ENCODE data around the gene GPR137.
"Not testable (repeated sequence)": the region's sequence is repeated elsewhere in the genome, so short reads cannot be mapped to it uniquely, and the experiment has no call there.

GPR137 gene

GRCh38 chr11:64321026-64321425 is 35.4 kb downstream of the GPR137 start:
- DNase-seq: no peak

DNA sequence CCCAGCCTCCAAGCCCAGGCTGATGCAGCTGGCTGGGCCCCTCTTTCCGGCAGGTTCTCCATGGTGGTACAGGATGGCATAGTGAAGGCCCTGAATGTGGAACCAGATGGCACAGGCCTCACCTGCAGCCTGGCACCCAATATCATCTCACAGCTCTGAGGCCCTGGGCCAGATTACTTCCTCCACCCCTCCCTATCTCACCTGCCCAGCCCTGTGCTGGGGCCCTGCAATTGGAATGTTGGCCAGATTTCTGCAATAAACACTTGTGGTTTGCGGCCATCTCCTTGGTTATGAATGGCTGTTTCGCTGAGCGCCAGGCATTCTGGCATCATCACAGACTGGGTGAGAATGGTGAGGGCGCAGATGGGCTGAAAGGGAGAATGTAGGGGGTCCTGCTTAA is 35.9 kb downstream of the GPR137 start:
- peak in 1 of 14 donors; percentile 34 for DNase-seq

GRCh38 chr11:64322925-64323260 is 37.2 kb downstream of the GPR137 start:
- no peak for DNase-seq

- no peak for DNase-seq
Measured at GRCh38 chr11:64323373-64323772, 37.7 kb downstream of the GPR137 start.

DNA sequence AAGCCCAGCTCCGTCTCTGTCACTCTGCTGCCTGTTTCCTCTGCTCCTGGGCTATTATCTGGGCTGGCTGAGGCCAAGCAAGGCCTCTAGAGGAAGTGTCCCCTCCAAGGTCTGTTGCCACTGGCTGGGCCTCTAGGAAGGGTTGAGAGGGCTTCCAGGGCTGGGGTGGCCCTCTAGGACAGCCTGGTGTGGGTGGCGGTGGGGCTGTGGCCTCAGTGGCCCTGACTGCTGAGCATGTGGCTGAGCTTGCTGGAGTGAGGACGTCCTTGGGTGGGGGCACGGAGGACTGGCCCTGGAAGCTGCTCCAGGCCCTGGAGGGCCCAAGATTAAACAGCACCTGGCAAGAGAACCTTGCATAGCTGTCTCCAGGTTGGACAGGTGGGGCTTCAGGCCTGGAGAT is 38.3 kb downstream of the GPR137 start:
- DNase-seq: not testable (repeated sequence)

DNA sequence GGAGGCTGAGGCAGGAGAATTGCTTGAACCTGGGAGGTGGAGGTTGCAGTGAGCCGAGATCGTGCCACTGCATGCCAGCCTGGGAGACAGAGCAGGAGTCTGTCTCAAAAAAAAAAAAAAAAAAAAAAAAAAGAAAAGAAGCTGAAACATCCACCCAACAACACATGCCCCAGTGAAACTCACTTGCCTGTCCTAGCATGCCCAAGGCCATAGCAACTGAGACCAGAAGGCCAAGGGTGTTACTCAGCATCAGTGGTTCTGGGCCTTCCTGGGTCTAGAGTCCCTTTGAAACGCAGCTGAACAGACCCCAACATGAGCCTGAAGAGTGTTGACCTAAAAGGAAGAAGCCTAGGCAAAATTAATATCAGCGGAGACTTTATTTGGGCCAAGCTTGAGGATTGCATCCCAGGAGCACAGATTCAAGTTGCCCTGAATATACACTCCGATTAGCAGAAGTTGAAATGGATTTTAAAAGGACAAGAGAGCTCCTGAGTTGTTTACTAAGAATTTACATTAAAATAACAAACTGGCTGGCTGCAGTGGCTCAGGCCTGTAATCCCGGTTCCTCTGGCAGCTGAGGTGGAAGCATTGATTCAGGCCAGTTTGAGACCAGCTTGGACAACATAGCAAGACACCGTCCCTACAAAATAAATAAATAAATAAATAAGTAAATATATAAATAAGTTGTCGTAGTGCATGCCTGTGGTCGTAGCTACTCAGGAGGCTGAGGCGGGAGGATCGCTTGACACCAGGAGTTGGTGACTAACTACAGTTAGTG is 39.2 kb downstream of the GPR137 start:
- DNase-seq: no peak

DNA sequence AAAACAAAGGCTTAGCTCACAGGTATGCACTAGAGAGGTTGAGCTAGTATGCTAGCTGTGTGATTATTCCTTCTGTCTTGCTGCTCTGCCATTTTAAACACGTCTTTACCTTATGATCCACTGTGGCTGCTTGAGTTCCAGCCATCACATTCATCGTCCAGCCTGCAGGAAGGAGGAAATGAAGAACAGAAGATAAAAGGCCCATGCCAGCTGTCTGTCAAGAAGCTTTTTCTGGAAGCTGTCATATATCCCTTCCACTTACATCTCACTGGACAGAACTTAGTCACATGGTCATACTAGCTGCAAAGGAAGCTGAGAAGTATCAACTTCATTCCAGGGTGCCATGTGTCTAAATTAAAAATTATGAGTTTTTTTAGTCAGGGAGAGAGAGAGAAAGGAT is 41.7 kb downstream of the GPR137 start:
- DNase-seq: no peak

- DNase-seq: no peak
Measured at GRCh38 chr11:64327993-64328392, 42.3 kb downstream of the GPR137 start.

DNA sequence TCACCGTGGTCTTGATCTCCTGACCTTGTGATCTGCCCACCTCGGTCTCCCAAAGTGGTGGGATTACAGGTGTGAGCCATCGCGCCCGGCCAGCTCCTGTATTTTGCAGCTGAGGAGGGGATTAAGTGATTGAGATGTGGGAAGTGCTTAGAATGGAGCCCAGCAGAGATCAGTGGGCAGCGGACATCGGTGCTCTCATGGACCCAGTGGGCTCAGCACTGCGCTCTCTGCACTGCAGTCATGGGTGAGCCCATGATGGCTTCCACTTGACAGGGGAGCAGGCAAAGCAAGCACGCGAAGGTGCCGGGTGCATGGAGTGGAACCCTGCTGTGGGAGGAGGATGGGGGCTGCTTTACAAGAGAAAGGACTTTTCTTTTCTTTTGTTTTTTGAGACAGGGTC is 45.2 kb downstream of the GPR137 start:
- no peak for DNase-seq

DNA sequence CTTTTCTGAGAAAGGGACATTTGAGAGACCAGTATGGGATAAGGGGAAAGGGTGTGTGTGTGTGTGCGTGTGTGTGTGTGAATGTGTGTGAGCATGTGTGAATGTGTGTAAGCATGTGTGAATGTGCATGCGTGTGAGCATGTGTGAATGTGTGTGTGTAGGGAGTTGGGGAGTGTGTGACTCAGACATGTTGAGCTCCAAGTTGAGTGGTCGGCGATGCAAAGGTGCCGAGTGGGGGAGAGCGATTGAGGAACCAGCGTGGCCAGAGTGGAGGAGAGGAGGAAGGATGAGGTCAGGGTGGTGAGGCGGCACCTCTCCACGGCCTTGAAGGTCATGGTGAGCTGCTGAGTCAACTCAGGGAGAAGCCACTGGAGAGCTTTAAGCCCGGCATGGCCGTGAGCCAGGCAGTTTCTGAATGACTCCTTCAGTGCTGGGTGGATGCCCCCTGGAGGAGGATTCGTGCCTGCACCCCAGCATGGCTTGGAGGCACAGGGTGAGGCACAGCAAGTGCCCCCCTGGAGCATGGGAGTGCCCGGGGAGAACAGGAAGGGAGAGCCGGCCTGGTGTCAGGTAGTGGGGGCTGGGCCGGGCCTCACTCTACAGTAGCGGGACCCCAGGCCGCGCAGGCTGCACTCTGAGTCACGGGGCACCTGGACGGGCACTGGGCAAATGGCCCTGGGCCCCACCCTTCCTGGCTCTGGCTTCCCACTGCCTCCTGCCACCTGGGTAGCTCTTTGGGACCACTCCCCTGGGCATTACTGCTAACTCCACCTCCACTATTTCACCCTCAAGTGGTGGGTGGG is 46.1 kb downstream of the GPR137 start:
- DNase-seq: peak in 4 of 14 donors; percentile 7 to 54 (median 30)

- no peak for DNase-seq
Measured at GRCh38 chr11:64333556-64333955, 47.9 kb downstream of the GPR137 start.

DNA sequence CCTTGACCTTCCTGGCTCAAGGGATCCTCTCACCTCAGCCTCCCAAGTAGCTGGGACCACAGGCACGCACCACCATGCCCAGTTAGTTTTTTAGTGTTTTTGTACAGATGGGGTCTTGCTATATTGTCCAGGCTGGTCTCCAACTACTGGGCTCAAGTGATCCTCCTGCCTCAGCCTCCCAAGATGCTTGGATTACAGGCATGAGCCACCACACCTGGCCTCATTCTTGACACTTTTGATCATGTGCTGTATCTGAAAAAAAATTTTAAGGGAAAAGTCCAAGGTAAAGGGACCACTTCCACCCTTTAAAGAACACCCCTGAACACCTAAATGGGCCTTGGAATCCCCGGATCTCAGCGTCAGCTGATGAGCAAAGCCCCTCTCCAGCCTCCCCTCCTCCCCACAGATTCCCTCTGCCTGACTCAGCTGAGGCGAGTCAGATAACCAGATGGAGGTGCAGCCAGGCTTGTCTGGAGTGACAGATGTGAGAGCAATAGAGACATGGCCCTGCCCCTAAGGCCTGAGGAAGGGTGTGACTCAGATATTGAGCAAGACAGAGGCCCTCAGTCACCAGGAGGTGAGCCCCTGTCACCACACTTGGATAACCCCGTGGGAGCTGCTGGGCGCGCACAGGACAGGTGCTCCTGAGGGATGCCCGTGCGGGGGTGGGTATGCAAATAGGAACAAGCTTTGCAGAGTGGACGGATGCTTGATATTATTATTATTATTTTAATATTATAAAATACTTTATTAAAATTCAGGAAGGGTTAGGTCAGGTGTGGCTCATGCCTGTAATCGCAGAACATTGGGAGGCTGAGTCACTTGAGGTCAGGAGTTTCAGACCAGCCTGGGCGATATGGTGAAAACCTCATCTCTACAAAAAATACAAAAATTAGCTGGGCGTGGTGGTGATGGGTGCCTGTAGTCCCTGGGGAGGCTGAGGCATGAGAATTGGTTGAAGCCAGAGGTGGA is 49.4 kb downstream of the GPR137 start:
- DNase-seq: no peak

DNA sequence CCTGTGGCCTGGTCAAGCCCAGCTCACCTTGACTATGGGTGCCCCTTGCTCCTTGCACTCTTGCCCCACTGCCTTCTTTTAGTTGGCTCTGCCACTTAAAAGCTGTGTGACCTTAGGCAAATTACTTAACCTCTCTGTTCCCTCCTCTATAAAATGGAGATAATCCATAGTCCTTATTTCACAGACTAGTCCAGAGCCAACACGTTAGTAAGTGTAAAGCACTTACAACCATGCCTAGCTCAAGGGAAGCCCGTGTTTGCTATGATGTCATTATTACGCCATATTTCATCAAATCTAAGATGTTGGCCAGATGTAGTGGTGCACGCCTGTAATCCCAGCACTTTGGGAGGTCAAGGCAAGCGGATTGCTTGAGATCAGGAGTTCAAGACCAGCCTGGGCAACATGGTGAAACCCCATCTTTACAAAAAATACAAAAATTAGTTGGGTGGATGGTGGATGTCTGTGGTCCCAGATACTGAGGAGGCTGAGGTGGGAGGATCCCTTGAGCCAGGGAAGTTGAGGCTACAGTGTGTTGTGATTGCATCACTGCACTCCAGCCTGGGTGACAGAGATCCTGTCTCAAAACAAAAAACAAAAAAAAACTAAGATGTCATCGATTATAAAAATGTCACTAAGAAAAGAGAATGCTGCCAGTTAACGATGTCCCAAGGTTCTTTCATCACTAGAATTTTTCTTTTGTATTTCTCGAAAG is 52.0 kb downstream of the GPR137 start:
- DNase-seq: no peak

GRCh38 chr11:64338716-64339115 is 53.1 kb downstream of the GPR137 start:
- no peak for DNase-seq
